ENCODE data around the gene GREB1. TPM values are rescaled to one million over a fixed set of nuclear protein-coding genes. Genes with fewer than 3 reads are reported as not detected.

GREB1 gene
- total and polyA plus RNA-seq, 2 of the 13 experiments (the other 11 are each of a cell fraction or from before 2014, with no cell fraction given): 31.3 to 61.2 TPM

GRCh38 chr2:11611251-11611650 lies 77.4 kb downstream of the GREB1 start:
- Histone ChIP-seq H3K9ac (ENCODE audit: insufficient read depth, low read depth, low read length) (no peak overlapping the region), H3K27me3 (ENCODE audit: control insufficient read depth in 1 of 2, insufficient read depth in 2 of 2, low read length in 2 of 2) (no peaks in the 10 kb centered on the region), H3K4me3 (replicated peaks in 1 of 3; ENCODE audit: insufficient read depth in 1 of 3, low read depth in 2 of 3, low read length in 3 of 3) (no peak overlapping the region), H3K4me2 (ENCODE audit: low read depth, low read length) (no peak overlapping the region), H3K79me2 (ENCODE audit: insufficient read depth, low read length) (no peaks in the 10 kb centered on the region), H3K9me3 (ENCODE audit: low read length) (no peaks in the 10 kb centered on the region), H4K20me1 (ENCODE audit: insufficient read depth, low read length) (peaks cover 1% of the 10 kb centered on the region; the same call in 1 of the 2 replicates), H3K27ac (ENCODE audit: extremely low read length, insufficient read depth, low read length) (no peak overlapping the region), H3K36me3 (replicated peaks in 1 of 2; ENCODE audit: control insufficient read depth in 1 of 2, insufficient read depth in 2 of 2, low read length in 2 of 2) (peaks cover 61 to 91% of the 10 kb centered on the region in 2 experiments), H3K4me1 (ENCODE audit: insufficient read depth, low read length) (no peaks in the 10 kb centered on the region), H2AFZ (ENCODE audit: low read length) (no peak overlapping the region)
- ChIA-PET CTCF (ENCODE audit: low intra/inter-chr PET ratio, low total read pairs) (no interaction called here), POLR2A (no interaction called here)
- DNase-seq (ENCODE audit: low spot score): no peak
- 99% methylated on average over 5 of the region's 5 CpGs for WGBS (ENCODE audit: low lambda C conversion rate)
- no peak for ATAC-seq
- in situ Hi-C loops (cut with HindIII; ENCODE audit: extremely low pct_ligation_motif_present, low pct_unique_long_range_greater_than_20kb): no loop called here
- TF ChIP-seq ZNF780A (CRISPR knock-in tag; IDR thresholded peaks at IDR 0.05): no peak
- TF ChIP-seq POLR2AphosphoS5 (IDR thresholded peaks at IDR 0.05; ENCODE audit: low read depth, low read length): 0 out of 2 replicates have a peak, but pooled peaks have one; percentile 18
- TF ChIP-seq CTCF (CRISPR knock-in tag; IDR thresholded peaks at IDR 0.05): no peak
- no peak for TF ChIP-seq IKZF4 (CRISPR knock-in tag; IDR thresholded peaks at IDR 0.05; ENCODE audit: borderline replicate concordance, low read depth, not compliant biosample characterization)
- TF ChIP-seq JUND (CRISPR knock-in tag; IDR thresholded peaks at IDR 0.05): no peak
- no peak for TF ChIP-seq AHR (CRISPR knock-in tag; IDR thresholded peaks at IDR 0.05)
- FAIRE-seq: no peak
- intact Hi-C loops (cut with micrococcal nuclease; ENCODE audit: unreplicated experiment): no loop called here
- BruUV-seq (replicated peaks): no TSS peak

GRCh38 chr2:11612553-11613215 lies 78.8 kb downstream of the GREB1 start:
- no peaks in the 10 kb centered on the region for H3K27me3 ChIP-seq (ENCODE audit: control insufficient read depth in 1 of 2, insufficient read depth in 2 of 2, low read length in 2 of 2)
- H3K4me2 ChIP-seq (ENCODE audit: low read depth, low read length): no peak overlapping the region
- peaks cover 72 to 98% of the 10 kb centered on the region in 2 experiments for H3K36me3 ChIP-seq (replicated peaks in 1 of 2; ENCODE audit: control insufficient read depth in 1 of 2, insufficient read depth in 2 of 2, low read length in 2 of 2)
- no TSS peak for BruUV-seq (replicated peaks)
- no peaks in the 10 kb centered on the region; the same call in 1 of the 2 replicates for H4K20me1 ChIP-seq (ENCODE audit: insufficient read depth, low read length)
- H3K4me3 ChIP-seq (replicated peaks in 1 of 3; ENCODE audit: insufficient read depth in 1 of 3, low read depth in 2 of 3, low read length in 3 of 3): no peak overlapping the region
- H3K9ac ChIP-seq (ENCODE audit: insufficient read depth, low read depth, low read length): no peak overlapping the region
- H3K4me1 ChIP-seq (ENCODE audit: insufficient read depth, low read length): no peaks in the 10 kb centered on the region
- ChIA-PET CTCF (ENCODE audit: low intra/inter-chr PET ratio, low total read pairs) (no interaction called here), POLR2A (no interaction called here)
- H3K27ac ChIP-seq (ENCODE audit: extremely low read length, insufficient read depth, low read length): no peak overlapping the region
- in situ Hi-C loops (cut with HindIII; ENCODE audit: extremely low pct_ligation_motif_present, low pct_unique_long_range_greater_than_20kb) (no loop called here), intact Hi-C loops (cut with micrococcal nuclease; ENCODE audit: unreplicated experiment) (no loop called here)
- H3K79me2 ChIP-seq (ENCODE audit: insufficient read depth, low read length): no peaks in the 10 kb centered on the region
- no peaks in the 10 kb centered on the region for H3K9me3 ChIP-seq (ENCODE audit: low read length)
- WGBS (ENCODE audit: low lambda C conversion rate): 100% methylated on average over 12 of the region's 20 CpGs
- ATAC-seq: no peak; the same call in 2 of the 3 replicates
- no peak for DNase-seq (ENCODE audit: low spot score)
- H2AFZ ChIP-seq (ENCODE audit: low read length): no peak overlapping the region
- FAIRE-seq: no peak
- TF ChIP-seq RBM22 (optimal IDR thresholded peaks at IDR 0.05; ENCODE audit: low read length): peak; percentile 85
- TF ChIP-seq SAFB2 (CRISPR knock-in tag; IDR thresholded peaks at IDR 0.05; ENCODE audit: borderline replicate concordance, low read depth): 0 out of 2 replicates have a peak, but pooled peaks have one; percentile 45
- TF ChIP-seq ZNF687 (CRISPR knock-in tag; IDR thresholded peaks at IDR 0.05): peak; percentile 7; the same call in 1 of the 2 replicates
- TF ChIP-seq TCF7L2 (IDR thresholded peaks at IDR 0.05; ENCODE audit: low read depth, low read length): no peak
- TF ChIP-seq SP4 (CRISPR knock-in tag; IDR thresholded peaks at IDR 0.05): 0 out of 2 replicates have a peak, but pooled peaks have one; percentile 23
- peak; percentile 90 for TF ChIP-seq AGO2 (optimal IDR thresholded peaks at IDR 0.05; ENCODE audit: low read depth, low read length)

Measured in HepG2 (cell line).